ENCODE measurements around the gene LLGL1. TPM values are rescaled to one million over a fixed set of nuclear protein-coding genes. Genes with fewer than 3 reads are reported as not detected.
A peak's percentile ranks its signal among the peaks of the same experiment; 100 is the strongest.

The LLGL1 gene
- total and polyA plus RNA-seq, 9 donors, result 2.5 to 28.0 (median 21.6) TPM

DNA sequence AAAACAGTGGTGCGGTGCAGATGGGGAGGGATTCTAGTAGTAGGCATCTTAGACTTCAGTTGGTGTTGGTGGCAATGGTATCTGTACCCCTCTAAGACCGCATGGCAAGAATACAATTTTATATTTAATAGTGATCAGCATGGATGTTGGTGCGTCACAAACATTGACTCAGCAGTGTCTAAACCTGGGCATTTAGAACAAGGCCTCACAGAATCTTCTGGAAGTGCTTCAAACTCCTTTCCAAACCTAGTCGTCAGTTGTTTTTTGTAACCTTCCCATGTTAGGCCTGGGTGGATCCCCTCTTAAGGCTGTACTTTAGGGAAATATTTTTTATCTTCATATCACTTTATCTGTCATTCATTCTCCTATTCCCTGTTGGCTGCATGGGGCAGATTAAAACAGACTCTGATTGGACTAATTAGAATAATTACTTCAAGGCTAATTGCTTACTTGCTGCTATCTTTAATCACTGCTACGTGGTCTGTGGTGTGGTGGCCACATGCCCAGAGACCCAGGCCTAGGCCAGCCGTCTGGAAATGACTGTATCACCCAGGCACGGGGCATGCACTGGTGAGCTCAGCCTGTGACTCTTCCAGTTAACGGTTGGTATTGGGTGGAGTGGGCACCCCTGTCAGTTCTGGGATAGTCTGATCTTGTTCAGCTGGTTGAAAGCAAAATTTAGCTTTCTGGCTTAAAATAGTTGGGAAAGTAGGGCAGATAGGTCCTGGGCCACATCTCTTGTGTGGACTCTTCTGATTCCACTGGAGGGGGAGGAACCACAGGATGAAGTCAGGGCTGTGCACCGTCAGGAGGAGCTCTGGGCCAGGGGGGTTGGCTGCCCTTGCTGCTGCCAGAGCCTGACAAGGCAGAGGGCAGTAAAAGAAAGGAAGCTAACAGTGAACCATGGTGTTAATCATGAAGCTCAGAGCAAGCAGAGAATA lies 37.3 kb upstream of the LLGL1 start:
- TF ChIP-seq, protein P1, sequence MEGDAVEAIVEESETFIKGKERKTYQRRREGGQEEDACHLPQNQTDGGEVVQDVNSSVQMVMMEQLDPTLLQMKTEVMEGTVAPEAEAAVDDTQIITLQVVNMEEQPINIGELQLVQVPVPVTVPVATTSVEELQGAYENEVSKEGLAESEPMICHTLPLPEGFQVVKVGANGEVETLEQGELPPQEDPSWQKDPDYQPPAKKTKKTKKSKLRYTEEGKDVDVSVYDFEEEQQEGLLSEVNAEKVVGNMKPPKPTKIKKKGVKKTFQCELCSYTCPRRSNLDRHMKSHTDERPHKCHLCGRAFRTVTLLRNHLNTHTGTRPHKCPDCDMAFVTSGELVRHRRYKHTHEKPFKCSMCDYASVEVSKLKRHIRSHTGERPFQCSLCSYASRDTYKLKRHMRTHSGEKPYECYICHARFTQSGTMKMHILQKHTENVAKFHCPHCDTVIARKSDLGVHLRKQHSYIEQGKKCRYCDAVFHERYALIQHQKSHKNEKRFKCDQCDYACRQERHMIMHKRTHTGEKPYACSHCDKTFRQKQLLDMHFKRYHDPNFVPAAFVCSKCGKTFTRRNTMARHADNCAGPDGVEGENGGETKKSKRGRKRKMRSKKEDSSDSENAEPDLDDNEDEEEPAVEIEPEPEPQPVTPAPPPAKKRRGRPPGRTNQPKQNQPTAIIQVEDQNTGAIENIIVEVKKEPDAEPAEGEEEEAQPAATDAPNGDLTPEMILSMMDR (IDR thresholded peaks at IDR 0.05), result no peak
- no peak for TF ChIP-seq POLR2A (IDR thresholded peaks at IDR 0.05)
- TF ChIP-seq EP300 (IDR thresholded peaks at IDR 0.05), result no peak
- Histone ChIP-seq H3K27me3 (no peaks in the 10 kb centered on the region), H3K27ac (no peak overlapping the region), H3K4me3 (peak overlapping the region; percentile 95), H3K9me3 (no peaks in the 10 kb centered on the region), H3K4me1 (ENCODE audit: insufficient read depth) (peaks cover 25% of the 10 kb centered on the region), H3K36me3 (no peaks in the 10 kb centered on the region)
- no peak for DNase-seq
- 21 to 24% (median 22%) methylated on average over 9 of the region's 9 CpGs for WGBS, 3 donors
- intact Hi-C loops (cut with DNase I), result loop anchor here in 1 of 4 donors (5.0 kb wide), 1 partner anchor 39 kb away; the partner anchor contains the start of gene LLGL1

DNA sequence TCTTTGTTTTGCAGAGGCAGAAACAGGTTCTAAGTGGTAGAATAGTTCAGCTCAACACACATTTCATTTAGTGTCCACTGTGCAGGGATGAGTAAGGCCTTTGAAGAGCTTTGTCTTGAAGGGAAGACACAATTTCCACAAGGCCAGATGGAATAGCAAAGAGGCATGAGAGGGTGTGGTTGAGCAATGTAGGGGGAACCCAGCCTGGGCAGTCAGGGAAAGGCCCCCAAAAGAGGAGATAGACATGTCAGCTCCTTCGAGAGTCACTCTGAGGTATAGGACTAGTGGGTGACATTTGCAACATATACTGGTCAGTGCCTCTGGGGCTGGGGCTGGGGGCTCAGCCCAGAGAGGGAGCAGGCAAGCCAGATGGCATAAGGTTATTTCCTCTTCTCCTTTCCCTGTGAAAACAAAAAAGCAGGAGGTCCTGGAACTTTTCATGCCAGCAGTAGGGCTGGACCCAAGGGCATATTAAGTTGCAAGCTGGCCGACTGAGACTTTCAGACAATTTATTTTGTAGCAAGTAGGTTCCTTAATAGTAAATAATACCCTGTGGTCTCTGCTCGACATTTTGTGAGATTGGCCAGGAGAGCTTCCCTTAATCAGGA lies 34.7 kb upstream of the LLGL1 start:
- 29 to 40% (median 36%) methylated on average over 3 of the region's 3 CpGs for WGBS, 3 donors
- intact Hi-C loops (cut with DNase I), result no loop called here
- no peak for DNase-seq
- peaks cover 25% of the 10 kb centered on the region for H3K4me1 ChIP-seq (ENCODE audit: insufficient read depth)
- H3K9me3 ChIP-seq, result no peaks in the 10 kb centered on the region
- no peak overlapping the region for H3K27ac ChIP-seq
- H3K4me3 ChIP-seq, result no peak overlapping the region
- TF ChIP-seq, protein P1 (IDR thresholded peaks at IDR 0.05), result no peak
- TF ChIP-seq POLR2A (IDR thresholded peaks at IDR 0.05) (no peak), EP300 (IDR thresholded peaks at IDR 0.05) (no peak)
- H3K36me3 ChIP-seq, result no peaks in the 10 kb centered on the region
- no peaks in the 10 kb centered on the region for H3K27me3 ChIP-seq

DNA sequence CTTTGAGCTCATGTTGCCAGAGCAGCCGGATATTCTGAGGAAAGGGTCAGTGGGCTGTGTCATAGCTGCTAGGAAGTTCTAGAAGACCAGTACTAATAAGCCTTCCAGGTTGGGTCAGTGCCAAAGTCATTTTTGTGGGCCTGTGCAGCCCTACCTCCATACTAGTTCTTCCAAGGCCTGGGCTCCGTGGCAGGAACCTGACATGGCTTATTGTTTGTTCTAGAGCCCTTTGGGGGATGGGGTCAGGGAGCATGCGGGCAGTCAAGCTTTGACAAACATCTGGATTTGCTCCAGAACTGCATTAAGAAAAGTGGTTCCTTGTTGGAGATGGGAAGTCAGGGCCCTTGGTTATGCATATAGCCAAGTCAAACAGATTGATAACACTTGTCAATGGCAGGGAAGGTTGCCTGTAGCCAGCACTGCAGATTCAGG lies 34.2 kb upstream of the LLGL1 start:
- TF ChIP-seq, protein P1 (IDR thresholded peaks at IDR 0.05), result no peak
- TF ChIP-seq POLR2A (IDR thresholded peaks at IDR 0.05) (no peak), EP300 (IDR thresholded peaks at IDR 0.05) (no peak)
- no peaks in the 10 kb centered on the region for H3K9me3 ChIP-seq
- no peak overlapping the region for H3K27ac ChIP-seq
- DNase-seq, result no peak
- no peaks in the 10 kb centered on the region for H3K27me3 ChIP-seq
- 37 to 49% (median 38%) methylated on average over 3 of the region's 3 CpGs for WGBS, 3 donors
- H3K36me3 ChIP-seq, result no peaks in the 10 kb centered on the region
- no peak overlapping the region for H3K4me3 ChIP-seq
- intact Hi-C loops (cut with DNase I), result no loop called here
- H3K4me1 ChIP-seq (ENCODE audit: insufficient read depth), result peaks cover 25% of the 10 kb centered on the region

DNA sequence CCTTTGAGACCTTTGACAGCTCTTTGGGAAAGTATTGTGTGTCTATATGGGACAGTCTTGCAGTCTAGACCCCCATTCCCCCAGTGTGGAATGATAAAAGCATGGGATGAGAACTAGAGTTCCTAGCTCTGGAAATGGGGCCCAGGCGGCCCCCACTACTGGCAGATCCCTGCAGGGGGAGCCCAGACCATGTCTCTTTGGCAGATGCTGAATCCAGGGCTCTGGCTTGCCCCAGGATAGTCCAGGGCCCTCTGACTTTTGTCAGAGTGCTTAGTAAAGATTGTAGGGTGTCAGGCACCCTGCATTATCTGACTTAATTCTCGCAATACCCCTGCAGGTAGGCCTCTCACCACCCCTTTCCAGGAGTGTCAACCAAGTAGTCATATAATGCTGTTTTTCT lies 33.5 kb upstream of the LLGL1 start:
- TF ChIP-seq POLR2A (IDR thresholded peaks at IDR 0.05) (no peak), EP300 (IDR thresholded peaks at IDR 0.05) (no peak)
- TF ChIP-seq, protein P1 (IDR thresholded peaks at IDR 0.05), result no peak
- Histone ChIP-seq H3K36me3 (no peaks in the 10 kb centered on the region), H3K4me1 (ENCODE audit: insufficient read depth) (peaks cover 22% of the 10 kb centered on the region), H3K27me3 (no peaks in the 10 kb centered on the region), H3K9me3 (no peaks in the 10 kb centered on the region), H3K4me3 (no peak overlapping the region), H3K27ac (no peak overlapping the region)
- no peak for DNase-seq
- WGBS, 3 donors, result 74 to 89% (median 78%) methylated on average over 2 of the region's 2 CpGs
- intact Hi-C loops (cut with DNase I), result no loop called here
